ENCODE measurements around the gene USP35.

USP35 gene, protein sequence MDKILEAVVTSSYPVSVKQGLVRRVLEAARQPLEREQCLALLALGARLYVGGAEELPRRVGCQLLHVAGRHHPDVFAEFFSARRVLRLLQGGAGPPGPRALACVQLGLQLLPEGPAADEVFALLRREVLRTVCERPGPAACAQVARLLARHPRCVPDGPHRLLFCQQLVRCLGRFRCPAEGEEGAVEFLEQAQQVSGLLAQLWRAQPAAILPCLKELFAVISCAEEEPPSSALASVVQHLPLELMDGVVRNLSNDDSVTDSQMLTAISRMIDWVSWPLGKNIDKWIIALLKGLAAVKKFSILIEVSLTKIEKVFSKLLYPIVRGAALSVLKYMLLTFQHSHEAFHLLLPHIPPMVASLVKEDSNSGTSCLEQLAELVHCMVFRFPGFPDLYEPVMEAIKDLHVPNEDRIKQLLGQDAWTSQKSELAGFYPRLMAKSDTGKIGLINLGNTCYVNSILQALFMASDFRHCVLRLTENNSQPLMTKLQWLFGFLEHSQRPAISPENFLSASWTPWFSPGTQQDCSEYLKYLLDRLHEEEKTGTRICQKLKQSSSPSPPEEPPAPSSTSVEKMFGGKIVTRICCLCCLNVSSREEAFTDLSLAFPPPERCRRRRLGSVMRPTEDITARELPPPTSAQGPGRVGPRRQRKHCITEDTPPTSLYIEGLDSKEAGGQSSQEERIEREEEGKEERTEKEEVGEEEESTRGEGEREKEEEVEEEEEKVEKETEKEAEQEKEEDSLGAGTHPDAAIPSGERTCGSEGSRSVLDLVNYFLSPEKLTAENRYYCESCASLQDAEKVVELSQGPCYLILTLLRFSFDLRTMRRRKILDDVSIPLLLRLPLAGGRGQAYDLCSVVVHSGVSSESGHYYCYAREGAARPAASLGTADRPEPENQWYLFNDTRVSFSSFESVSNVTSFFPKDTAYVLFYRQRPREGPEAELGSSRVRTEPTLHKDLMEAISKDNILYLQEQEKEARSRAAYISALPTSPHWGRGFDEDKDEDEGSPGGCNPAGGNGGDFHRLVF

DNA sequence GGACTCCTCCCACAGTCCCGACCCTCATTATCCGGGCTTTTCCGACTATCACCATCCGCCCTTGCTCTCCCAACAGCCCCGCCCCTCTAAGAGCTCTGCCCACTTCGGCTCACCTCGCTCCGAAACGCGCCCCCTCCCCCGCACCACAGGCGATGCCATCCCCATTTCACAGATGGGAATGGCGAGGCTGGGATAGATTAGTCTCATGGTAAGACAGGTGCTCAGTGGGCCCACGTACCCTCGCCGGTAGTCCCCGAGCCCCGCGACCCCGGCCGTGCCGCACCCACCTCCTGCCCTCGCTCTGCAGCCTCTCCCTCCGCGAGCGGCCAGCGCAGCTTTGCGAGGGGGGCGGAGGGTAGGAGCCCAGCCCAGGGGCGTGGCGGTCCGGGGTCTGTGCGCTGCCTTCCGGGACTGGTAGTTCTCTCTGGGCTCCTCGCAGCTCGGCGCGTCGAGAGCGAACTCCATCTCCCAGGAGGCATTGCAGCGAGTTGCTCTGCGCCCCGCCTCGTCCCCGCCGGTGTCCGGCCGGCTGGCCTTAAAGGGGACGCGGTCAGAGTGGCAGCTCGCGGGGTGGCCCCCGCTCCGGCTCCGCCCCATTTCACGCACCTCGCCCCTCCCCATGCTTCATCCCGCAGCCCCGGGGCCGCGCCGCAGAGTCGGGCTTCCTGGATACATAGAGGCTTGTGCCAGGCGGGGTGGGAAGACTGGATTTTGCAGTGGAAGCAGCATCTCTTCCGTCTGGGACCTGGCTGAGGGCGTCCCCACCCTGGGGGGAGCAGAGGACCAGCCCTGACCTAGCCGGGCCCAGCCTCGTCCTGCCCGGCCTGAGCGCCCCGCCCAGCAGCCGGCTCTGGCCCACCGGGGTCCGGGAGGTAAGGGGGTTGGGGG, at the start of gene USP35, which contains the start of gene KCTD21:
Gene USP35, plus strand, starts transcription at position 634 of the 888 bp plus-strand sequence. CDS start 7,327 bp downstream, outside the sequence.
Gene KCTD21, minus strand, starts transcription at position 341 of the 888 bp plus-strand sequence. CDS start 14,072 bp downstream, outside the sequence.
- peak within 1 kb of the TSS; percentile 82 for H2AFZ ChIP-seq (ENCODE audit: low read depth, low read length)
- no peaks in the 10 kb centered on the region for H3K9me3 ChIP-seq (ENCODE audit: low read length)
- peaks cover 30% of the 10 kb centered on the region for H3K4me1 ChIP-seq (ENCODE audit: insufficient read depth, low read length)
- no peaks in the 10 kb centered on the region for H3K36me3 ChIP-seq (ENCODE audit: insufficient read depth, low read length)
- no peaks in the 10 kb centered on the region for H3K27me3 ChIP-seq (ENCODE audit: insufficient read depth, low read length)
- peak within 1 kb of the TSS; percentile 88 for H3K4me3 ChIP-seq (ENCODE audit: low read length)

DNA sequence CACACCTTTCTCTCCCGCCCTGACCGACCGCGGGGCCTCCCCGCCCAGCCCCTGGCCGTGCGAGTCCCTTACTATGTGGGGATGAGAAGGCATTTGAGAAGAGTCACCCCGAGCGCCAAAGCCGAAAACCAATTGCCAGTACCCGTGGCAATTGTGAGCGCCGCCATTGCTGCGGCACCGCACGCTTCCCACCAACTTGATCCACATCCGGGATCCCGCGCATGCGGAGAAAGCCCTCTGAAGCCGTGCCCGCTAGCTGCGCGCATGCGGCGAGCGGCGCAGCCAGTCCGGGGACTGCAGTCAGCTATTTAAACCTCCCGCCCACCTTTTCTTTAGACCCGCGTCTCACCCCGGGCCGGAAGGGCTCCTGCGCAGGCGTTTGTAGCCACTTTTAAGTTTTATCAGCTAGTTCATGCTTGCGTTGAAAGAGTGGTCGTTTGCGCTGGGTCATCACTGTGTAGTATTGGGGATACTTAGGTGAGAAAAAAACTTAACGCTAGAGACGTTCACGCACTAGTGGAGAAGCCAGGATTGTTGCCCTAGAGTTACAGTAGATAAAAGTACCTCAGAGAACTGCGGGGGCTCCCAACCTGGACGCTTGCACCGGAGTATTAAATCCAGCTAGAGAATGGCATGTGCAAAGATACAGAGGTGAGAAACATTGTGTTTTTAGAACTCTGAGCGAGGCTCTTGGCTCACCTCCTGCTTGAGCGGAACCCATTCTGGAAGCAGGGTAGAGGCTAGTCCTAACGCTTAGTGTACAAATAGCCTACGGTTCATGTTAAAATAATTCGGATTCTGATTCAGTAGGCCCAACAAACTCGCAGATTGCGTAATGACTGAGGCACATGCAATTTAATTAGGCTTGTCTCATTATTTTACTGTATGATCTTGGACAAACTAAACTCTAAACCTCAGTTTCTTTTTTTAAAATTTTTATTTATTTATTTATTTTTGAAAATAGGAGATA, 49.0 kb upstream of the USP35 start, which contains the start of gene ALG8:
Gene ALG8, minus strand, starts transcription at position 205 of the 970 bp plus-strand sequence. Its CDS starts 38 bp downstream, at position 167.
- Histone ChIP-seq H2AFZ (ENCODE audit: low read depth, low read length) (peak within 1 kb of the TSS; percentile 69), H3K27me3 (ENCODE audit: insufficient read depth, low read length) (no peaks in the 10 kb centered on the region), H3K4me1 (ENCODE audit: insufficient read depth, low read length) (peaks cover 14% of the 10 kb centered on the region), H3K4me3 (ENCODE audit: low read length) (peak within 1 kb of the TSS; percentile 73), H3K36me3 (ENCODE audit: insufficient read depth, low read length) (peaks cover 27% of the 10 kb centered on the region), H3K9me3 (ENCODE audit: low read length) (peaks cover 2% of the 10 kb centered on the region)

DNA sequence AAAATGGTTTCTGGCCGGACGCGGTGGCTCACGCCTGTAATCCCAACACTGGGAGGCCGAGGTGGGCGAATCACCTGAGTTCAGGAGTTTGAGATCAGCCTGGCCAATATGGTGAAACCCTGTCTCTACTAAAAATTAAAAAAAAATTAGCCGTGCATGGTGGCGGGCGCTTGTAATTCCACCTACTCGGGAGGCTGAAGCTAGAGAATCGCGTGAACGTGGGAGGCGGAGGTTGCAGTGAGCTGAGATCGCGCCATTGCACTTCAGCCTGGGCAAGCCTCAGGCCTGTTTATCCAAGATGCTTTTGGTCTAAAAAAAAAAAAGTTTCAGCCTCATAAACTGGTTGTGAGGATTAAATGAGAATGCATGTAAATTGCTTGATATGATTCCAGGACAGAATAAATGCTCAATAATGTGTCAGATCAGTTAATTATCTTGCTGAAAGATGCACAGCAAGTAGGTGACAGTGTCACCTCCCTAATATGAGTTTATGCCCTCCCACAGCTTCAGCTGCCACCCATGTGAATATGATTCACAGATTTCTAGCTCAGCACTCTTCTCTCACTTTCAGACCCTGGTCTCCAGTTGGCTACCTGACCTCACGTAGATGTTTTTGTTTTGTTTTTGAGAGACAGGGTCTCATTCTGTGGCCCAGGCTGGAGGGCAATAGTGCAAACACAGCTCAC, 48.2 kb upstream of the USP35 start:
- no peak overlapping the region for H2AFZ ChIP-seq (ENCODE audit: low read depth, low read length)
- H3K27me3 ChIP-seq (ENCODE audit: insufficient read depth, low read length), result no peaks in the 10 kb centered on the region
- H3K4me1 ChIP-seq (ENCODE audit: insufficient read depth, low read length), result peaks cover 14% of the 10 kb centered on the region
- H3K36me3 ChIP-seq (ENCODE audit: insufficient read depth, low read length), result peaks cover 21% of the 10 kb centered on the region
- H3K9me3 ChIP-seq (ENCODE audit: low read length), result peaks cover 2% of the 10 kb centered on the region
- H3K4me3 ChIP-seq (ENCODE audit: low read length), result peak overlapping the region; percentile 73

DNA sequence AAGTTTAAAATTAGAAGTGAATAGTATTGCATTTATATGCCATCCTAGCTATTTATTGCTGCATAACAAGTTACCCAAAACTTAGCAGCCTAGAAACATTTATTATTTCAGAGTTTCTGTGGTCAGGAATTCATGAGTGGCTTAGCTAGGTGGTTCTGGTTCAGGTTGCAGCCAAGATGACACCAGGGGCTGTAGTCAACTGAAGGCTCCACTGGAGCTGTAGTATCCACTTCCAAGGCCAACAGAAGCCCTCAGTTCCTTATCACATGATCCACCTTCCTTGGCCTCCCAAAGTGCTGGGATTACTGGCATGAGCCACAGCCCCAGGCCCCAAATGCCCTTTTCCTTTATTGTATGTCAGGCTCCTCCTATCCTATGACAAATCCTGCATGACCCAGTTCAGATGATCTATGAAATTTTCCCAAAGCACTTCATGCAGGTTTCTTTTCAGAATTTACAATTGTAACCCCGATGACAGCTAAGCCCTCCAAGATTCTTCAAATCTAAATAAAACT, 43.2 kb upstream of the USP35 start:
- Histone ChIP-seq H2AFZ (ENCODE audit: low read depth, low read length) (no peak overlapping the region), H3K27me3 (ENCODE audit: insufficient read depth, low read length) (no peaks in the 10 kb centered on the region), H3K4me1 (ENCODE audit: insufficient read depth, low read length) (peaks cover 4% of the 10 kb centered on the region), H3K9me3 (ENCODE audit: low read length) (no peaks in the 10 kb centered on the region), H3K4me3 (ENCODE audit: low read length) (no peak overlapping the region), H3K36me3 (ENCODE audit: insufficient read depth, low read length) (peaks cover 5% of the 10 kb centered on the region)

GRCh38 chr11:78147807-78148206, 40.9 kb upstream of the USP35 start:
- H3K36me3 ChIP-seq (ENCODE audit: insufficient read depth, low read length), result peaks cover 2% of the 10 kb centered on the region
- H3K9me3 ChIP-seq (ENCODE audit: low read length), result no peaks in the 10 kb centered on the region
- H3K4me3 ChIP-seq (ENCODE audit: low read length), result no peak overlapping the region
- no peaks in the 10 kb centered on the region for H3K4me1 ChIP-seq (ENCODE audit: insufficient read depth, low read length)
- no peak overlapping the region for H2AFZ ChIP-seq (ENCODE audit: low read depth, low read length)
- H3K27me3 ChIP-seq (ENCODE audit: insufficient read depth, low read length), result no peaks in the 10 kb centered on the region

GRCh38 chr11:78149646-78150045, 39.1 kb upstream of the USP35 start:
- Histone ChIP-seq H2AFZ (ENCODE audit: low read depth, low read length) (no peak overlapping the region), H3K9me3 (ENCODE audit: low read length) (no peaks in the 10 kb centered on the region), H3K4me1 (ENCODE audit: insufficient read depth, low read length) (no peaks in the 10 kb centered on the region), H3K4me3 (ENCODE audit: low read length) (no peak overlapping the region), H3K27me3 (ENCODE audit: insufficient read depth, low read length) (no peaks in the 10 kb centered on the region), H3K36me3 (ENCODE audit: insufficient read depth, low read length) (peaks cover 2% of the 10 kb centered on the region)

GRCh38 chr11:78150346-78150745, 38.4 kb upstream of the USP35 start:
- H2AFZ ChIP-seq (ENCODE audit: low read depth, low read length), result no peak overlapping the region
- H3K9me3 ChIP-seq (ENCODE audit: low read length), result no peaks in the 10 kb centered on the region
- H3K27me3 ChIP-seq (ENCODE audit: insufficient read depth, low read length), result no peaks in the 10 kb centered on the region
- H3K4me3 ChIP-seq (ENCODE audit: low read length), result no peak overlapping the region
- peaks cover 2% of the 10 kb centered on the region for H3K36me3 ChIP-seq (ENCODE audit: insufficient read depth, low read length)
- H3K4me1 ChIP-seq (ENCODE audit: insufficient read depth, low read length), result peaks cover 3% of the 10 kb centered on the region

- H3K9me3 ChIP-seq (ENCODE audit: low read length), result no peaks in the 10 kb centered on the region
- no peak overlapping the region for H3K4me3 ChIP-seq (ENCODE audit: low read length)
- peaks cover 2% of the 10 kb centered on the region for H3K36me3 ChIP-seq (ENCODE audit: insufficient read depth, low read length)
- peaks cover 5% of the 10 kb centered on the region for H3K4me1 ChIP-seq (ENCODE audit: insufficient read depth, low read length)
- no peak overlapping the region for H2AFZ ChIP-seq (ENCODE audit: low read depth, low read length)
- no peaks in the 10 kb centered on the region for H3K27me3 ChIP-seq (ENCODE audit: insufficient read depth, low read length)
Measured at GRCh38 chr11:78150754-78151153, 38.0 kb upstream of the USP35 start.

DNA sequence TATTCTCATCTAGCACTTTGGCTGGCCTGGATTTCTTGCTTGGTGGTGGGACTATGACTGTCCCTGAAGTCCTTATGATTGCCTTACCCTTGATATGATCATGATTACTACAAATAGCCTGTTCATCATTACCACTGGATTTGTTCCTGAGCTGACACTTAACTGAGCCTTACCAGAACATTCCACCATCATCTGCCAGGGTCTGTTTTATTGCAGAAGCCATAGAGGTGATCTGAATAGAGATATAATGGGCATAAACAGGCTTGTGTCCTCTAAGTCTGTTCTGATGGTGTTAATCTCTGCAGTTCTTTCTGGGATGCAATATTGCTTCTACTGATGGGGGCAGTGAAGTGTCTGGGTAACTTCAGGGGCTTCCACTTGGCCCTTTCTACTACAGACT, 36.9 kb upstream of the USP35 start:
- H3K4me1 ChIP-seq (ENCODE audit: insufficient read depth, low read length), result peaks cover 15% of the 10 kb centered on the region
- peaks cover 2% of the 10 kb centered on the region for H3K36me3 ChIP-seq (ENCODE audit: insufficient read depth, low read length)
- H3K9me3 ChIP-seq (ENCODE audit: low read length), result no peaks in the 10 kb centered on the region
- H2AFZ ChIP-seq (ENCODE audit: low read depth, low read length), result no peak overlapping the region
- no peak overlapping the region for H3K4me3 ChIP-seq (ENCODE audit: low read length)
- H3K27me3 ChIP-seq (ENCODE audit: insufficient read depth, low read length), result no peaks in the 10 kb centered on the region

- H3K27me3 ChIP-seq (ENCODE audit: insufficient read depth, low read length), result no peaks in the 10 kb centered on the region
- no peak overlapping the region for H2AFZ ChIP-seq (ENCODE audit: low read depth, low read length)
- H3K4me3 ChIP-seq (ENCODE audit: low read length), result no peak overlapping the region
- no peaks in the 10 kb centered on the region for H3K9me3 ChIP-seq (ENCODE audit: low read length)
- peaks cover 25% of the 10 kb centered on the region for H3K4me1 ChIP-seq (ENCODE audit: insufficient read depth, low read length)
- H3K36me3 ChIP-seq (ENCODE audit: insufficient read depth, low read length), result peaks cover 2% of the 10 kb centered on the region
Measured at GRCh38 chr11:78156127-78156844, 32.4 kb upstream of the USP35 start.

All from neuron (in vitro differentiated cells).